Ovary (tissue), 3 donors: ENCODE results near the gene OGFOD2.
"Not testable (repeated sequence)": the region's sequence is repeated elsewhere in the genome, so short reads cannot be mapped to it uniquely, and the experiment has no call there.

ENCODE experiments used
- EP300 ChIP-seq: sonication (generic); formaldehyde crosslinking; IDR thresholded peaks from one replicate; pipeline ENCODE4 v1.6.1; 2017; ENCODE audit warnings: antibody characterized with exemption
- POLR2A ChIP-seq: fragments of 450-650 bp; IDR thresholded peaks from one replicate; pipeline ENCODE4 v1.6.1; 2017; ENCODE audit warnings: antibody characterized with exemption, mild to moderate bottlenecking, moderate library complexity
- TF ChIP-seq, protein P1 (sequence below), 3 donors: fragments of 450-650 bp in 2 of 3; fragments of 200-600 bp in 1 of 3; IDR thresholded peaks; one replicate each; pipeline versions ENCODE4 v1.5.1 to v1.8.0; 2016 to 2022; ENCODE audit warnings: antibody characterized with exemption in 3 of 3, mild to moderate bottlenecking in 1 of 3
- donor health status: DM: no; HTN: no; CAD: no.

DNA sequence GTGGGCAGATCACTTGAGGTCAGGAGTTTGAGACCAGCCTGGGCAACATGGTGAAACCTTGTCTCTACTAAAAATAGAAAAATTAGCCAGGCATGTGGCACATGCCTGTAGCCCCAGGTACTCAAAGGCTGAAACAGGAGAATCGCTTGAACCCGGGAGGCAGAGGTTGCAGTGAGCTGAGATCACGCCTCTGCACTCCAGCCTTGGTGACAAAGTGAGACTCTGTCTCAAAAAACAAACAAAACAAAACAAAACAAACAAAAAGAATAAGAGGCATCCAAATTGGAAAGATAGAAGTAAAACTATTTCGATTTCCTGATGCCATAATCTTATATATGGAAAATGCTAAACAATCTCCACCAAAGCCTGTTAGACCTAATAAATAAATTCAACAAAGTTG lies 39.4 kb downstream of the OGFOD2 start:
- not testable (repeated sequence) for TF ChIP-seq POLR2A, EP300
- TF ChIP-seq, protein P1, sequence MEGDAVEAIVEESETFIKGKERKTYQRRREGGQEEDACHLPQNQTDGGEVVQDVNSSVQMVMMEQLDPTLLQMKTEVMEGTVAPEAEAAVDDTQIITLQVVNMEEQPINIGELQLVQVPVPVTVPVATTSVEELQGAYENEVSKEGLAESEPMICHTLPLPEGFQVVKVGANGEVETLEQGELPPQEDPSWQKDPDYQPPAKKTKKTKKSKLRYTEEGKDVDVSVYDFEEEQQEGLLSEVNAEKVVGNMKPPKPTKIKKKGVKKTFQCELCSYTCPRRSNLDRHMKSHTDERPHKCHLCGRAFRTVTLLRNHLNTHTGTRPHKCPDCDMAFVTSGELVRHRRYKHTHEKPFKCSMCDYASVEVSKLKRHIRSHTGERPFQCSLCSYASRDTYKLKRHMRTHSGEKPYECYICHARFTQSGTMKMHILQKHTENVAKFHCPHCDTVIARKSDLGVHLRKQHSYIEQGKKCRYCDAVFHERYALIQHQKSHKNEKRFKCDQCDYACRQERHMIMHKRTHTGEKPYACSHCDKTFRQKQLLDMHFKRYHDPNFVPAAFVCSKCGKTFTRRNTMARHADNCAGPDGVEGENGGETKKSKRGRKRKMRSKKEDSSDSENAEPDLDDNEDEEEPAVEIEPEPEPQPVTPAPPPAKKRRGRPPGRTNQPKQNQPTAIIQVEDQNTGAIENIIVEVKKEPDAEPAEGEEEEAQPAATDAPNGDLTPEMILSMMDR (IDR thresholded peaks at IDR 0.05) = not testable (repeated sequence)
